ENCODE results near the gene CCL24.
"Not testable (repeated sequence)": the region's sequence is repeated elsewhere in the genome, so short reads cannot be mapped to it uniquely, and the experiment has no call there.

Gene CCL24

GRCh38 chr7:75779516-75779915 is 34.1 kb downstream of the CCL24 start:
- DNase-seq: not testable (repeated sequence)

GRCh38 chr7:75779035-75779434 is 34.6 kb downstream of the CCL24 start:
- not testable (repeated sequence) for DNase-seq

GRCh38 chr7:75776295-75776971 is 37.2 kb downstream of the CCL24 start:
- DNase-seq: peak; percentile 64

- DNase-seq: not testable (repeated sequence)
These were observed 39.6 kb downstream of the CCL24 start for GRCh38 chr7:75773958-75774357.

GRCh38 chr7:75772081-75773077 is 41.2 kb downstream of the CCL24 start, which contains the start of gene CCL26:
CCL26 (minus strand) TSS chr7:75772211; CDS start chr7:75772176, 35 bp downstream.
- no peak for DNase-seq

GRCh38 chr7:75771224-75771623 is 42.4 kb downstream of the CCL24 start:
- no peak for DNase-seq

- DNase-seq: no peak
These were observed 51.2 kb downstream of the CCL24 start for GRCh38 chr7:75762350-75762917.

GRCh38 chr7:75761801-75762200 is 51.8 kb downstream of the CCL24 start:
- DNase-seq: not testable (repeated sequence)
